GM19351 (cell line): ENCODE results near the gene TNS1.

Experiments used
- ATAC-seq: cut with Tn5 transposase; IDR thresholded peaks from one replicate; pipeline ENCODE4 v1.9.1; 2021; ENCODE audit warnings: mild to moderate bottlenecking, moderate library complexity; ENCODE audit not compliant: unreplicated experiment

TNS1 gene

GRCh38 chr2:217880891-217881290 lies 121.9 kb downstream of the TNS1 start:
- ATAC-seq = no peak

- ATAC-seq = no peak
These were observed 122.4 kb downstream of the TNS1 start for GRCh38 chr2:217880287-217880889.

- no peak for ATAC-seq
These were observed 123.7 kb downstream of the TNS1 start for GRCh38 chr2:217878915-217879590.

GRCh38 chr2:217877866-217878265 lies 124.9 kb downstream of the TNS1 start:
- ATAC-seq = no peak

GRCh38 chr2:217876253-217876570 lies 126.6 kb downstream of the TNS1 start:
- ATAC-seq = no peak

GRCh38 chr2:217875556-217876252 lies 127.1 kb downstream of the TNS1 start:
- no peak for ATAC-seq

GRCh38 chr2:217875138-217875537 lies 127.7 kb downstream of the TNS1 start:
- no peak for ATAC-seq

- no peak for ATAC-seq
These were observed 129.4 kb downstream of the TNS1 start for GRCh38 chr2:217873371-217873770.

GRCh38 chr2:217872319-217872718 lies 130.5 kb downstream of the TNS1 start:
- ATAC-seq = no peak

GRCh38 chr2:217870528-217871011 lies 132.2 kb downstream of the TNS1 start:
- no peak for ATAC-seq

GRCh38 chr2:217868911-217869334 lies 133.9 kb downstream of the TNS1 start:
- no peak for ATAC-seq

GRCh38 chr2:217868265-217868892 lies 134.4 kb downstream of the TNS1 start:
- no peak for ATAC-seq

GRCh38 chr2:217866457-217866856 lies 136.3 kb downstream of the TNS1 start:
- ATAC-seq = no peak

GRCh38 chr2:217864963-217865772 lies 137.6 kb downstream of the TNS1 start:
- ATAC-seq = peak; percentile 71

GRCh38 chr2:217863883-217864282 lies 138.9 kb downstream of the TNS1 start:
- ATAC-seq = no peak

- no peak for ATAC-seq
These were observed 141.4 kb downstream of the TNS1 start for GRCh38 chr2:217861334-217861877.

GRCh38 chr2:217859926-217860325 lies 142.9 kb downstream of the TNS1 start:
- ATAC-seq = no peak

GRCh38 chr2:217858519-217859491 lies 144.0 kb downstream of the TNS1 start:
- ATAC-seq = no peak
